ENCODE measurements around the gene RIMS3.
A peak's percentile ranks its signal among the peaks of the same experiment; 100 is the strongest.
"Not testable (repeated sequence)": the region's sequence is repeated elsewhere in the genome, so short reads cannot be mapped to it uniquely, and the experiment has no call there.

Gene RIMS3

GRCh38 chr1:40575336-40575735 is 90.1 kb downstream of the RIMS3 start:
- Histone ChIP-seq H4K20me1 (ENCODE audit: insufficient read depth, low read length, poor library complexity, severe bottlenecking) (no peaks in the 10 kb centered on the region), H3K9me2 (replicated peaks; ENCODE audit: low read depth, low read length) (no peaks in the 10 kb centered on the region), H3K4me2 (ENCODE audit: low read depth, low read length, poor library complexity, severe bottlenecking) (peak overlapping the region; percentile 49), H3K9ac (ENCODE audit: low read depth, low read length, poor library complexity, severe bottlenecking) (no peak overlapping the region), H2AFZ (ENCODE audit: low read length) (0 out of 2 replicates have a peak overlapping the region, but pooled peaks have one; percentile 31), H3F3A (ENCODE audit: low read depth) (no peaks in the 10 kb centered on the region), H3K4me3 (ENCODE audit: low read length, poor library complexity, severe bottlenecking) (no peak overlapping the region), H3K4me1 (ENCODE audit: insufficient read depth, low read length, poor library complexity, severe bottlenecking) (peaks cover 11% of the 10 kb centered on the region), H3K36me3 (ENCODE audit: insufficient read depth, low read length) (no peaks in the 10 kb centered on the region), H3K9me3 (ENCODE audit: insufficient read depth, low read depth, low read length) (no peaks in the 10 kb centered on the region), H3K79me2 (ENCODE audit: insufficient read depth, low read length) (no peaks in the 10 kb centered on the region), H3K27me3 (ENCODE audit: insufficient read depth, low read length, poor library complexity, severe bottlenecking) (no peaks in the 10 kb centered on the region)
- TF ChIP-seq CTCF (conservative IDR thresholded peaks at IDR 0.05; ENCODE audit: low read length) (no peak), EZH2phosphoT487 (IDR thresholded peaks at IDR 0.05; ENCODE audit: borderline replicate concordance) (no peak)

GRCh38 chr1:40574805-40575204 is 90.7 kb downstream of the RIMS3 start:
- not testable (repeated sequence) for H3K4me3 ChIP-seq (ENCODE audit: low read length, poor library complexity, severe bottlenecking); H3K36me3 ChIP-seq (ENCODE audit: insufficient read depth, low read length); H3K9me3 ChIP-seq (ENCODE audit: insufficient read depth, low read depth, low read length)

More at GRCh38 chr1:40574805-40575204, 90.7 kb downstream of the RIMS3 start:
- not testable (repeated sequence) for H4K20me1 ChIP-seq (ENCODE audit: insufficient read depth, low read length, poor library complexity, severe bottlenecking); H3K9me2 ChIP-seq (replicated peaks; ENCODE audit: low read depth, low read length); H3K79me2 ChIP-seq (ENCODE audit: insufficient read depth, low read length); H3K9ac ChIP-seq (ENCODE audit: low read depth, low read length, poor library complexity, severe bottlenecking); H3F3A ChIP-seq (ENCODE audit: low read depth); H3K27me3 ChIP-seq (ENCODE audit: insufficient read depth, low read length, poor library complexity, severe bottlenecking)
- Histone ChIP-seq H3K4me1 (ENCODE audit: insufficient read depth, low read length, poor library complexity, severe bottlenecking) (peaks cover 11% of the 10 kb centered on the region), H3K4me2 (ENCODE audit: low read depth, low read length, poor library complexity, severe bottlenecking) (peak overlapping the region; percentile 49), H2AFZ (ENCODE audit: low read length) (peak overlapping the region; percentile 65)
